SKM-1 (cell line): ENCODE results near the gene NISCH.
"Not testable (repeated sequence)": the region's sequence is repeated elsewhere in the genome, so short reads cannot be mapped to it uniquely, and the experiment has no call there.

Experiments
- DNase-seq: peaks from one replicate; lab custom pipeline; 2025; ENCODE audit not compliant: unreplicated experiment; lab: John Stamatoyannopoulos, UW

The NISCH gene

GRCh38 chr3:52524752-52525679 is 69.6 kb downstream of the NISCH start:
- DNase-seq = no peak

- no peak for DNase-seq
Measured at GRCh38 chr3:52525680-52526561, 70.5 kb downstream of the NISCH start.

DNA sequence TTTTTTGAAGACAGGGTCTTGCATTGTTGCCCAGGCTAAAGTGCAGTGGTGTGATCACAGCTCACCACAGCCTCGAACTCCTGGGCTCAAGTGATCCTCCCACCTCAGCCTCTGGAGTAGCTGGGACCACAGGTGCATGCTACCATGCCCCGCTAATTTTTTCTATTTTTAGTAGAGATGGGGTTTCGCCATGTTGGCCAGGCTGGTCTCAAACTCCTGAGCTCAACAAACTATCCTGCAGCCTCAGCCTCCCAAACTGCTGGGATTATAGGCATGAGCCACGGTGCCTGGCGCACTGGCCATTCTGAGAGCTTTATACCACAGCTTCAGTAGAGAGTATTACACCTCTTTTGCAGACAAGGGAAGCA is 71.3 kb downstream of the NISCH start:
- not testable (repeated sequence) for DNase-seq

DNA sequence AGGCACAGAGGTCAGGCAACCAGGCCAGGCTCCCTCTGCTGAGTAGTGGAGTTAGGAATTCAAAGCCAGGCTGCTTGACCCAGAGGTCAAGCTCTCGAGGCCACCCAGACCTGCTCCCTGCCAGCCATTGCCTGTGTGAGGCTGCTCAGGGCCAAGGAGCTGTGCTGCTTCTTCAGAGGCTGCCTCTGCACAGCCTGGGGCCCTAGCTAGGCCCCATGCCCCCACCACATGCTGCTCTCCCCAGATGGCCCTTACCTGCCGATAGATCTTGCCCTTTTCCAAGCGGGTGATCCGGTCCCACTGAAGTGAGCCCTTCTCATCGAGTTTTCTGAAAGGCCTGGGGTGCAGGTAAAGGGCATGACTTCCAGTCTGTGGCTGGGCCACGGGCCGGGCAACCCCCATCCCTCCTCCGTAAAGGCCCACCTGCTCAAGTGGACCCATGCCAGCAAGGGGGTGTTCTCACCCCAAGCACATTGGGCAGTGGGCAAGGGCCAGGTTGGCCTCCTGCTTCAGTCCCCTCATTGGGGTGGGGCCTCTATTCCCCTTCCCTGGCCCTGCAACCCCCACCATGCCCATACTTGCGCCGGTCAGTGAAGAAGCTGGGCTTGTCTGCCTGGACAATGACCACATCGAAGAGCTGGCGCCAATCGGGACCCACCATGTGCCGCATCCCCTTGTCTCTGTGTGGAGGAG is 71.8 kb downstream of the NISCH start:
- DNase-seq = no peak

DNA sequence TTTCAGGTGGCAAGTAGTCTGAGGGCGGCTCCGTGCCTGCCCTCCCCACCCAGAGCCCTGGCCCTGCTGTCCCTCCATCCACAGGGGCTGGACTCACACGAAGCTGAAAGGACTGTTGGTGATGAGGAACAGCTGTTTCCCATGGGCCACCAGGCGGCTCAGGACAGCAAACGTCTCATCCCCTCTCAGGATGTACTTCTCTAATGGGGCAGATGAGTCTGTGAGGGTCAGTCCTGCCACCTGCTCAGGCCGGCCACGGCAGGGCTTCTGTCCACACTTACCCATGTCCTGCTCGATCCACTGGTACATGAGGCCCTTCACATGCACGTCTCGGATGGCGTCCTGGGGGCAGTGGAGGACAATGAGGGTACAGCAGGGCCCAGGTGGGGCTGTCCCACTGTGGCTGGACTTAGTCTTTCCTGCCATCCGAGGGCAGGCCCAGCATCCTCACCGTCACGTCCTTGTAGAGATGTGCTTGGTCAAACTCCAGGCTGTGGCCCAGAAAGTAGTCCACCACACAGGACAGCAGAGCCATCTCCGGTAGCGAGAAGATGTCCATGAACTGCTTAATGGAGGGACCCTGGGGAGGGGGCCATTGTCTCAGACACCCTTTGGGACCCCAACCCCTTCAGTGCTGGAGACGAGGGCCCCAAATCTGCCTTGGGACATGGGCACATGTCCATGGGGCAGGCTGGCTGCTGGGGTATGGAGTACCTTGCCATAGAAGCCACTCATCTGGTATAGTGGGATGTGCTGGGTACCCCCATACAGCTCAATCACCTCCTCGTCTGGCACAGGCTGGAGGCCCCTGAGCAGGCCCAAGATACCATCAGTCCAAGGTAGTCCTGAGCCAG is 72.6 kb downstream of the NISCH start:
- DNase-seq = no peak

DNA sequence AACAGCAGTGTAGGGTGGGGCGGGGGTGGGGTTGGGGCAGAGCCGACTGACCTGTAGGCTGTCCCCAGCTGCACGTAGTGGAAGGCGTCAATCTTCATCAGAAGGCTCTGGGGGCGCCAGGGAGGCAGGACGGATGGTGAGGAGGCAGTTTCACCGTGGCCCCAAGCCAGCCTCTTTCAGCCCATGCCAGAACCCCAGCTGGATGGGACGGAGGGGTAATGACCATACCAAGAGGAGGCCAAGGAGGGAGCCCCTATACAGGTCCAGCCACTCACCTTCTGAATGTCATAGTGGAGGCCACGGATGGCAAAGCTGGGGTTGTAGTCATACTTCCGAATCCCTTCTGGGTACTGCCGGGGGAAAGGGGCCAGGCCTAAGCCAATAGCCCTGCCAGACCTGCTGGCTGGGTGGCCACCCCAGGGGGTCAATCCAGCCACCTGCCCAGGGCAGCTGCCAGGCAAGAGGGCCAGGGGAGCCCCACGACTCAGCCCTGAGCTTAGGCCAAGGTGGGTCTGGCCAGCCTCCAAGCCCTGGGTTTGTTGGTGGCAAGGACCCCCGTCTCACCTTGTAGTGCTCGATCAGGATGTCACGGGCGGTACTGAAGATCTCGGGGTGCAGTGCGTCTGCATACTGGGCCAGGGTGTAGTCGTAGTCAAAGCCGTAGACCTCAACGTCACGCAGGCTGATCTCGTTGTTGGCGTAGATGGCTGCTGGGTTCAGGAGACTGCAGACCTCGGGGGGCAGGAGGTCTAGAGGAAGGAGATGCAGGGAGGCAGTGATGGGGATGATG is 73.4 kb downstream of the NISCH start:
- DNase-seq = no peak

DNA sequence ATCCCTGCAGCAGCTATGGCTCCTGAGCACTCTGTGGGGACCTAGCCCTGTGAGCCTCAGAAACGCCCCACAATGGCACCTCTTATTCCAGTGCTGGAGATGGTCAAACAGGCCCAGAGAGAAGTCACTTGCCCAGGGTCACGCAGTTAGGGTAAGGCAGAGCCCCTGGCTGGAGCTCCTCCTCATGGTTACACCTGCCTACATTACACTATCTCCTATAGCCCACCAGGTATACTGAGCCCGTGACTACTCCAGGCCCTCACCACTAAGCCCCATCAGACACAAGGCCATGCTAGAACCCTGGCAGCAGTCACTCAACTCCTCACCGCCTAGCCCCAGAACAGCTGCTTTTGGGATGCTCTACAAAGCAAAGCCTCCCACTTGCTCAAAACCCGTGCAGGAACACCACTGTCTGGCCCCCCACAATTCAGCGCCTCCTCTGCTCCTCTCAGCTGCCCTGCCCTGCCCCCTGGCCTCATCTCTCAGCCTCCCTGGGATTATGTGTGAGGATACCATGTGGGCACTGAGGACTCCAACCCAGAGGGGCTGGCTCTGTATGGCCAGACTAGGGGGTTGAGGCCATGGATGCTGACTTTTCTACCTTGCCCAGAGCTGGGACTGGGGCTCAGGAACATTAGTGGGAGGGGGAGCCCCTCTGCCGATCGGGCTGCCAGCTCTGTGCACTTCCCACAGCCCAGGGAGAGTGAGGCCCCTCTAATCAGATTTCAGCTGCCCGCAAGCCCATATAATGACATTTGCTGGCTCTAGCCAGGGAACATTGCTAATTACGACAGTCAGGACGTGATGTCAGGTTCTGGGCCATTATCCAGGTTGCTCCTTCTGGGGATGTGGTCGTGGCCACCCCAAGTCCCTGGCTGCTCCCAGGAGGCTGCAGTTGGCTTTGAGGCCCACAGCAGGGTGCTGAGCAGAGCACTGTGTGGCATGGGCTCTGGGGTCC is 74.3 kb downstream of the NISCH start:
- no peak for DNase-seq

DNA sequence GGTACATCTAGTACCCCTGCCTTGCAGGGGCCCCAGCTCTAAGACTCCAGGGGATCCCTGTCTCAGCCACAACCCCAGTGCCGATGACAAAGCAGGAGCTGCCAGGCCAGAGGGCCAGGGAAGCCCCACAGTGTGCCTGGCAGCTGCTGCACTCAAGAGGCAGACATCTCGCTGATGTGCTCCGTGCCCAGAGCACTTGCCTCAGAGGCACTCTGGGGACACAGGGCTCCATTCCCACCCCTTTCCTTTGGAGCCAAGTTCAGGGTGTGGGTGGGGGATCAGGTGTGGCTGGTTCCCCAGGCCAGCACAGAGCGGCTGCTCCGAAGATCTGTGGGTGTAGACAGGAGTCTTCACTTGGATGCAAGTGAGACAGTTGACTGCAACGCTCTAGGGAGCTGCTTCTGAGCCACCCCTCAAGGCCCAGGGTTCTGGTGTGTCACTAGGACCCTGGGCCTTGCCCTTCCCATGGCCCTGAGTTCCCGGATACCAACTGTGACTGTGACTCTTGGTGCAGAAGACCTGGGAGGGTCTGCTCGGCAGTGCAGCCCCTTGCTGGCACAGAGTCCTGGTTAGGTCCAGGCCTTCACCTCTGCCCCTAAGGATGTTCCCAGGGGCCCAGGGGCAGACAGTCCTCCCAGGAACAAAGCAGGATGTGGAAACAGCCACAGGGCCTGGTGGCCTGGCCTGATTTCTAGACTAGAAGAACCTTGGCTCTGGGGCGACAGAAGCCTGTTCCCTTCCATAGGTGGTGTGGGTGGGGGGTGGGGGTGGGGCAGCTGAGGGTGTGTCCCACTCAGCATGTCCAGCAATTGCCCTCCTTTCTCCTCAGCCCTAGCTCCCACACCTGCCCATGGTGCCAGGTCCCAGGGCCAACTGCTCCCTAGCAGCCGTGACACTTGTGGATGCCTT is 75.8 kb downstream of the NISCH start:
- DNase-seq = no peak

- no peak for DNase-seq
Measured at GRCh38 chr3:52531860-52532516, 76.6 kb downstream of the NISCH start.

GRCh38 chr3:52532517-52532837 is 77.1 kb downstream of the NISCH start:
- DNase-seq = no peak

GRCh38 chr3:52532838-52533622 is 77.6 kb downstream of the NISCH start:
- no peak for DNase-seq

DNA sequence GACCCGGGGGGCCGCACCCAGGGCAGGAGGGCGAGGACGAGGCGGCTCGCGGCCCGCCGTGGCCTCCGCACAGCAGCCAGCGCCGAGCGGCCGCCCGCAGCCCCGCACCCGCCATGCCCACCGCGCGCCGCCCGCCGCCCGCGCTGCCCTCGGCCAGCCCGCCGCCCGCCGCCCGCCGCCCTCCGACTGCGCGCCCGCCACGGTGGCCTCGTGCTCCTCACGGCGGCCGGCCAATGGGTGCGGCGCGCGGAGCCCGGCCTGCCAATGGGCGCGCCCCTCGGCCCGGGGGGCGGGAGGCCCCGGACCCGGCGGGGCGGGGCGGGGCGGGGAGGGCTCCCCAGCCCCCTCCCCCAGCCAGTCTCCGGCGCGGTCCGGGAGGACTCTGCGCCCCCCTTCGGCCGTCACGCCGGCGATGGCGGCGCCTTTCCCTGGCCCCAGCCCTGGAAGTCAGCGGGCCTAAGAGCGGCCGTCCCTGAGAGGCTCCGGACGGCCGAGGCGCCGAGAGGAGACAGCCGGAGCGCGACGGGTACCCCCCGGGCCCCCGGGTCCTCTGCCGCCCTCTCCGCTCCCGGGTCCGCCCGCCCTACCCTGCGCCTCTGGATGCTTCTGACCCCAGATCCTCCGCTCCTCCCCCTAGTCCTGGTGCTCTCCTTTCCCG is 78.3 kb downstream of the NISCH start, which contains the start of gene NT5DC2:
Gene NT5DC2 (minus strand): TSS at position 235 of the 658 bp plus-strand sequence. CDS start 120 bp downstream, at position 115.
- DNase-seq = peak; percentile 25

DNA sequence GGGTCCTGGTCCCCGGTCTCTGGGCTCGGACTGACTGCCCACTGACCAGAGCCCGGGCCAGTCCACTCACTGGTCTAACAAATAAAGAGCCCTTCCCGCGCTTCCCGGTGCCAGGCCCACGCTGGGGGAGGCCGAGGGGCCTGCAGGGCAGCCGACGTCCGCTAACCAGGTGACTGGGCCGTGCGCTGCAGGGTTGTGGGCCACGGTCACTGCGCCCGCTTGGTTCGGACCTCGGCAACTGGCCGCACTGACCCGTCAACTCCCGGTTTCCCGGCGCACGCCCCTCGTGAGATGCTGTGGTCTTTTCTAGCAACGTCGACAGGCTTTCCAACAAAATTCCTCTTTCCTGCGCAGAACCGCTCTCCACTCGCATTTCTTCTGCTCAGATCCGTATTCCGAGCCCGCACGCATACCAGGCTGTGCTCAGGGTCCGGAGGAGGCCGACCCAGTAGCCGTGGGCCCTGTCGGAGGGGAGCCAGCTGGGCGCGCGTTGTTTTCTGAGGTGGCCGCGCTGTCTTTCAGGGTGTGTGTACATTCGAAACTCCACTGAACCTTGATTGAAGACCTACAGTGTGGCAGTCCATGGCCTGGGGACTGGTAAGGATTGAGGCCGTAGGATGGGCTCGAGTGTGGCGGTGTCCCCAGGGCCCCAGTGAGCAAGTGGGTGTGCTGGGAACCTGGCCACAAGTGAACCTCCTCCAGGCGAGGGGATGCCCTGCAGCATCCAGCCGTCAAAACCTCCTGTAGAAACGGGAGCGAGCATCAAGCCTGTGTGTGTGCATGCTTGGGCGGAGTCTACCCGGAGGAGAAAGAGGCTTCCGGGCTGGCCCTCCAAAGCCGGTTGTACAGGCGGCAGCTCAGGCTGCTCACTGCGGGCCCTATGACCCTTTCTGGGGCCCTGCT is 79.1 kb downstream of the NISCH start:
- no peak for DNase-seq

- no peak for DNase-seq
Measured at GRCh38 chr3:52535411-52536111, 80.2 kb downstream of the NISCH start.
